H9 (cell line): ENCODE data around the gene SRPK2. TPM values are rescaled to one million over a fixed set of nuclear protein-coding genes. Genes with fewer than 3 reads are reported as not detected.
"Not testable (repeated sequence)": the region's sequence is repeated elsewhere in the genome, so short reads cannot be mapped to it uniquely, and the experiment has no call there.

Experiments used
- DNase-seq: peaks from one replicate; pipeline ENCODE4 v3.0.0-alpha.2; 2017
- H2AFZ ChIP-seq: one replicate; pipeline ENCODE4 v1.6.1; 2013; ENCODE audit warnings: mild to moderate bottlenecking, low read length, control low read depth, moderate library complexity
- H2AK5ac ChIP-seq: 2 replicates; pipeline ENCODE4 v1.6.1; 2013; ENCODE audit warnings: low read length, control low read depth, mixed read lengths; ENCODE audit not compliant: insufficient read length
- H2BK120ac ChIP-seq: one replicate; pipeline ENCODE4 v1.6.1; 2013; ENCODE audit warnings: low read depth, mild to moderate bottlenecking, low read length, control low read depth, inconsistent platforms; ENCODE audit not compliant: poor library complexity, severe bottlenecking
- H2BK12ac ChIP-seq: 2 replicates; pipeline ENCODE4 v1.6.1; 2013; ENCODE audit warnings: low read length, control low read depth, mixed read lengths, low read depth; ENCODE audit not compliant: insufficient read length
- H2BK15ac ChIP-seq: 2 replicates; pipeline ENCODE4 v1.6.1; 2013; ENCODE audit warnings: low read depth, low read length, control low read depth
- H2BK20ac ChIP-seq: one replicate; pipeline ENCODE4 v1.6.1; 2013; ENCODE audit warnings: low read depth, mild to moderate bottlenecking, low read length, control low read depth, inconsistent platforms; ENCODE audit not compliant: poor library complexity, severe bottlenecking
- H2BK5ac ChIP-seq: 2 replicates; pipeline ENCODE4 v1.6.1; 2013; ENCODE audit warnings: low read length, control low read depth, mixed read lengths; ENCODE audit not compliant: insufficient read length
- H3K14ac ChIP-seq: 2 replicates; pipeline ENCODE4 v1.6.1; 2013; ENCODE audit warnings: low read length, control low read depth; ENCODE audit not compliant: insufficient read depth
- H3K18ac ChIP-seq: 2 replicates; pipeline ENCODE4 v1.6.1; 2013; ENCODE audit warnings: low read depth, mild to moderate bottlenecking, mixed read lengths, low read length, control low read depth; ENCODE audit not compliant: insufficient read length
- H3K23ac ChIP-seq: 2 replicates; pipeline ENCODE4 v1.6.1; 2013; ENCODE audit warnings: low read length, control low read depth, mixed read lengths, low read depth; ENCODE audit not compliant: insufficient read length
- H3K23me2 ChIP-seq: 2 replicates; pipeline ENCODE4 v1.6.1; 2013; ENCODE audit warnings: low read depth, mild to moderate bottlenecking, mixed read lengths, low read length, control low read depth; ENCODE audit not compliant: insufficient read length, poor library complexity, severe bottlenecking
- H3K27ac ChIP-seq: 2 replicates; pipeline ENCODE4 v1.5.1; 2013; ENCODE audit warnings: low read length, control low read depth, mixed read lengths, low read depth; ENCODE audit not compliant: insufficient read length
- H3K27me3 ChIP-seq: 2 replicates; pipeline ENCODE4 v1.6.1; 2013; ENCODE audit warnings: low read length, control low read depth, inconsistent platforms; ENCODE audit not compliant: insufficient read depth
- H3K4ac ChIP-seq: 2 replicates; pipeline ENCODE4 v1.6.1; 2013; ENCODE audit warnings: low read depth, mild to moderate bottlenecking, control low read depth, inconsistent platforms, low read length, moderate library complexity
- H3K4me1 ChIP-seq: 2 replicates; pipeline ENCODE4 v1.6.1; 2013; ENCODE audit warnings: low read length, control low read depth, inconsistent platforms; ENCODE audit not compliant: insufficient read depth
- H3K4me2 ChIP-seq: 2 replicates; pipeline ENCODE4 v1.6.1; 2013; ENCODE audit warnings: low read length, control low read depth, mixed read lengths; ENCODE audit not compliant: insufficient read length, insufficient read depth
- H3K56ac ChIP-seq: 2 replicates; pipeline ENCODE4 v1.6.1; 2013; ENCODE audit warnings: low read depth, mild to moderate bottlenecking, mixed read lengths, low read length, control low read depth; ENCODE audit not compliant: insufficient read length
- H3K79me1 ChIP-seq: 2 replicates; pipeline ENCODE4 v1.6.1; 2013; ENCODE audit warnings: low read depth, mild to moderate bottlenecking, moderate library complexity, low read length, control low read depth, inconsistent platforms; ENCODE audit not compliant: insufficient read depth, poor library complexity, severe bottlenecking
- H3K79me2 ChIP-seq: 2 replicates; pipeline ENCODE4 v1.6.1; 2013; ENCODE audit warnings: low read length, control low read depth, inconsistent platforms; ENCODE audit not compliant: insufficient read depth
- H3K9ac ChIP-seq: 2 replicates; pipeline ENCODE4 v1.6.1; 2013; ENCODE audit warnings: low read length, control low read depth, mixed read lengths; ENCODE audit not compliant: insufficient read length; ENCODE audit errors: extremely low read depth
- H3K9me3 ChIP-seq: one replicate; pipeline ENCODE4 v1.6.1; 2013; ENCODE audit warnings: low read depth, low read length, inconsistent platforms; ENCODE audit not compliant: control insufficient read depth
- H3T11ph ChIP-seq: one replicate; pipeline ENCODE4 v1.6.1; 2013; ENCODE audit warnings: mild to moderate bottlenecking, low read length, control low read depth, inconsistent platforms
- H4K20me1 ChIP-seq: one replicate; pipeline ENCODE4 v1.6.1; 2013; ENCODE audit not compliant: control insufficient read depth, insufficient read length, insufficient read depth
- H4K5ac ChIP-seq: 2 replicates; pipeline ENCODE4 v1.6.1; 2013; ENCODE audit warnings: low read depth, mild to moderate bottlenecking, mixed read lengths, low read length, control low read depth; ENCODE audit not compliant: insufficient read length
- H4K8ac ChIP-seq: replicated peaks from 2 replicates; pipeline ENCODE4 v1.6.1; 2013; ENCODE audit warnings: low read length, control low read depth, mixed read lengths, low read depth; ENCODE audit not compliant: insufficient read length
- H4K91ac ChIP-seq: 2 replicates; pipeline ENCODE4 v1.6.1; 2013; ENCODE audit warnings: low read depth, mild to moderate bottlenecking, moderate library complexity, mixed read lengths, low read length, control low read depth; ENCODE audit not compliant: insufficient read length
- H3K27ac Mint-ChIP-seq, 3 experiments: 2 replicates in 2 of 3; 3 replicates in 1 of 3; pipeline ENCODE4 v1.8.0; 2020 to 2021; ENCODE audit warnings: mixed read lengths in 3 of 3, mild to moderate bottlenecking in 1 of 3, moderate library complexity in 1 of 3
- H3K27me3 Mint-ChIP-seq: 2 replicates; pipeline ENCODE4 v1.8.0; 2021; ENCODE audit warnings: low read depth, mild to moderate bottlenecking, moderate library complexity, mixed read lengths
- H3K36me3 Mint-ChIP-seq, 3 experiments: 2 replicates in 2 of 3; 3 replicates in 1 of 3; pipeline ENCODE4 v1.8.0; 2020 to 2021; ENCODE audit warnings: low read depth in 3 of 3, mixed read lengths in 3 of 3; ENCODE audit not compliant: insufficient read depth in 1 of 3
- H3K4me1 Mint-ChIP-seq, 2 experiments: 2 replicates each; pipeline ENCODE4 v1.8.0; 2020; ENCODE audit warnings: mixed read lengths in 2 of 2
- H3K4me3 Mint-ChIP-seq, 2 experiments: 2 replicates in 1 of 2; 3 replicates in 1 of 2; pipeline ENCODE4 v1.8.0; 2020 to 2021; ENCODE audit warnings: mild to moderate bottlenecking in 2 of 2, mixed read lengths in 2 of 2, moderate library complexity in 1 of 2
- H3K9me3 Mint-ChIP-seq, 2 experiments: 2 replicates in 1 of 2; 3 replicates in 1 of 2; pipeline ENCODE4 v1.8.0; 2020; ENCODE audit warnings: mild to moderate bottlenecking in 2 of 2, mixed read lengths in 2 of 2, moderate library complexity in 1 of 2
- WGBS: extraction: QIAGEN DNeasy Blood & Tissue Kit; methylation state at CpG from one replicate; pipeline ENCODE4 v1.1.7; 2013; ENCODE audit warnings: missing lambda C conversion rate, low lambda C conversion rate, mixed read lengths; ENCODE audit not compliant: insufficient read length; ENCODE audit errors: extremely low coverage; 5-methylcytosine and 5-hydroxymethylcytosine counted together
- total RNA-seq: library from RNA; stranded (reverse); gene quantifications from 2 replicates; pipeline ENCODE4 v1.2.1, GENCODE V29; 2021

Gene SRPK2
- total RNA-seq, 1 experiment from 2014 or later: 41.1 TPM

DNA sequence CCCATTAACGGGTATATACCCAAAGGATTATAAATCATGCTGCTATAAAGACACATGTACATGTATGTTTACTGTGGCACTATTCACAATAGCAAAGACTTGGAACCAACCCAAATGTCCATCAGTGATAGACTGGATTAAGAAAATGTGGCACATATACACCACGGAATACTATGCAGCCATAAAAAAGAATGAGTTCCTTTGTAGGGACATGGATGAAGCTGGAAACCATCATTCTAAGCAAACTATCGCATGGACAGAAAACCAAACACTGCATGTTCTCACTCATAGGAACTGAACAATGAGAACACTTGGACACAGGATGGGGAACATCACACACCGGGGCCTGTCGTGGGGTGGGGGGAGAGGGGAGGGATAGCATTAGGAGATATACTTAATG is 26.0 kb downstream of the SRPK2 start:
- not testable (repeated sequence) for H4K5ac ChIP-seq, H3T11ph ChIP-seq, H2AFZ ChIP-seq, H2AK5ac ChIP-seq, H2BK20ac ChIP-seq, H3K4me2 ChIP-seq, H3K4ac ChIP-seq, H3K27ac Mint-ChIP-seq, H3K23ac ChIP-seq, H4K8ac ChIP-seq, H3K23me2 ChIP-seq, H2BK5ac ChIP-seq, H3K27me3 Mint-ChIP-seq, H2BK15ac ChIP-seq, H3K14ac ChIP-seq, DNase-seq, H3K56ac ChIP-seq, H3K79me2 ChIP-seq, H2BK12ac ChIP-seq, H3K27ac ChIP-seq, H3K27me3 ChIP-seq, H3K4me1 ChIP-seq, H3K4me3 Mint-ChIP-seq, H3K9me3 ChIP-seq, H3K9ac ChIP-seq, H3K79me1 ChIP-seq, H3K18ac ChIP-seq, H4K20me1 ChIP-seq, H4K91ac ChIP-seq, H2BK120ac ChIP-seq
- H3K4me1 Mint-ChIP-seq: peaks cover 15 to 22% of the 10 kb centered on the region in 2 experiments
- peaks cover 21 to 28% of the 10 kb centered on the region in 2 experiments for H3K9me3 Mint-ChIP-seq
- no CpG with 5 or more reads among the region's 5 CpGs for WGBS
- peaks cover 18 to 27% (median 27%) of the 10 kb centered on the region in 3 experiments for H3K36me3 Mint-ChIP-seq

DNA sequence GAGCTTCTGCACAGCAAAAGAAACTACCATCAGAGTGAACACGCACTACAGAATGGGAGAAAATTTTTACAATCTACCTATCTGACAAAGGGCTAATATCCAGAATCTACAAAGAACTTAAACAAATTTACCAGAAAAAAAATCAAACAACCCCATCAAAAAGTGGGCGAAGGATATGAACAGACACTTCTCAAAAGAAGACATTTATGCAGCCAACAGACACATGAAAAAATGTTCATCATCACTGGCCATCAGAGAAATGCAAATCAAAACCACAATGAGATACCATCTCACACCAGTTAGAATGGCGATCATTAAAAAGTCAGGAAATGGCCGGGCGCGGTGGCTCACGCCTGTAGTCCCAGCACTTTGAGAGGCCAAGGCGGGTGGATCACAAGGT is 26.7 kb downstream of the SRPK2 start:
- Mint-ChIP-seq H3K9me3 (peaks cover 21 to 28% of the 10 kb centered on the region in 2 experiments), H3K36me3 (peaks cover 18 to 27% (median 27%) of the 10 kb centered on the region in 3 experiments), H3K4me1 (peaks cover 15 to 22% of the 10 kb centered on the region in 2 experiments)
- not testable (repeated sequence) for H4K8ac ChIP-seq, H3K18ac ChIP-seq, H3K14ac ChIP-seq, H3K23me2 ChIP-seq, H3K27me3 ChIP-seq, H2AFZ ChIP-seq, H2AK5ac ChIP-seq, H2BK15ac ChIP-seq, H3K56ac ChIP-seq, H3K4ac ChIP-seq, H4K91ac ChIP-seq, H4K20me1 ChIP-seq, H3T11ph ChIP-seq, H3K9me3 ChIP-seq, H3K79me2 ChIP-seq, DNase-seq, H3K4me2 ChIP-seq, H3K4me3 Mint-ChIP-seq, H2BK120ac ChIP-seq, H3K23ac ChIP-seq, H3K9ac ChIP-seq, H3K4me1 ChIP-seq, H4K5ac ChIP-seq, H2BK12ac ChIP-seq, H2BK20ac ChIP-seq, H3K79me1 ChIP-seq, H3K27ac ChIP-seq, H2BK5ac ChIP-seq, H3K27ac Mint-ChIP-seq, H3K27me3 Mint-ChIP-seq
- no CpG with 5 or more reads among the region's 8 CpGs for WGBS
